ENCODE measurements around the gene CAMK2B.

CAMK2B gene

GRCh38 chr7:44264221-44264931 lies 61.0 kb downstream of the CAMK2B start:
- no peak for TF ChIP-seq CTCF (IDR thresholded peaks at IDR 0.05; ENCODE audit: low read depth, low read length)
- no peak overlapping the region for H3K4me3 ChIP-seq (ENCODE audit: low read depth, low read length)

GRCh38 chr7:44263326-44264082 lies 61.9 kb downstream of the CAMK2B start:
- H3K4me3 ChIP-seq (ENCODE audit: low read depth, low read length) = no peak overlapping the region
- no peak for TF ChIP-seq CTCF (IDR thresholded peaks at IDR 0.05; ENCODE audit: low read depth, low read length)

- TF ChIP-seq CTCF (IDR thresholded peaks at IDR 0.05; ENCODE audit: low read depth, low read length) = no peak
- H3K4me3 ChIP-seq (ENCODE audit: low read depth, low read length) = no peak overlapping the region
Measured at GRCh38 chr7:44262031-44262430, 63.4 kb downstream of the CAMK2B start.

- no peak overlapping the region for H3K4me3 ChIP-seq (ENCODE audit: low read depth, low read length)
- no peak for TF ChIP-seq CTCF (IDR thresholded peaks at IDR 0.05; ENCODE audit: low read depth, low read length)
Measured at GRCh38 chr7:44261240-44261639, 64.2 kb downstream of the CAMK2B start.

GRCh38 chr7:44259547-44260457 lies 65.6 kb downstream of the CAMK2B start:
- no peak overlapping the region for H3K4me3 ChIP-seq (ENCODE audit: low read depth, low read length)
- no peak for TF ChIP-seq CTCF (IDR thresholded peaks at IDR 0.05; ENCODE audit: low read depth, low read length)

- no peak for TF ChIP-seq CTCF (IDR thresholded peaks at IDR 0.05; ENCODE audit: low read depth, low read length)
- H3K4me3 ChIP-seq (ENCODE audit: low read depth, low read length) = no peak overlapping the region
Measured at GRCh38 chr7:44258865-44259546, 66.4 kb downstream of the CAMK2B start.

Data from WI38 (cell line).